Mesenchymal stem cell (in vitro differentiated cells and primary cell): ENCODE measurements around the gene NRP2.
A peak's percentile ranks its signal among the peaks of the same experiment; 100 is the strongest.

ENCODE experiments used
- DNase-seq: peaks from one replicate; pipeline ENCODE4 v3.0.0-alpha.2; 2013
- H2AFZ ChIP-seq: one replicate; pipeline ENCODE4 v1.6.1; 2013; ENCODE audit warnings: low read depth, mild to moderate bottlenecking, control low read depth, inconsistent platforms, low read length, moderate library complexity
- H2AK5ac ChIP-seq: 2 replicates; pipeline ENCODE4 v1.6.1; 2013; ENCODE audit warnings: low read length, moderate library complexity, mild to moderate bottlenecking, inconsistent platforms; ENCODE audit not compliant: severe bottlenecking
- H2BK120ac ChIP-seq: one replicate; pipeline ENCODE4 v1.6.1; 2013; ENCODE audit warnings: low read depth, mild to moderate bottlenecking, inconsistent platforms, low read length, moderate library complexity
- H2BK12ac ChIP-seq, 2 experiments: one replicate each; pipeline ENCODE4 v1.6.1; 2013; ENCODE audit warnings: inconsistent platforms in 2 of 2, low read length in 2 of 2, mild to moderate bottlenecking in 2 of 2, moderate library complexity in 2 of 2, control low read depth in 1 of 2
- H2BK15ac ChIP-seq: one replicate; pipeline ENCODE4 v1.6.1; 2013; ENCODE audit warnings: mild to moderate bottlenecking, low read depth, inconsistent platforms; ENCODE audit not compliant: poor library complexity, severe bottlenecking
- H2BK5ac ChIP-seq: 2 replicates; pipeline ENCODE4 v1.6.1; 2013; ENCODE audit warnings: low read depth, mild to moderate bottlenecking, low read length, control low read depth, inconsistent platforms; ENCODE audit not compliant: poor library complexity, severe bottlenecking
- H3K14ac ChIP-seq, 2 experiments: one replicate each; pipeline ENCODE4 v1.6.1; 2013; ENCODE audit warnings: inconsistent platforms in 2 of 2, low read length in 2 of 2, control low read depth in 1 of 2, mild to moderate bottlenecking in 1 of 2, moderate library complexity in 1 of 2
- H3K18ac ChIP-seq, 2 experiments: one replicate each; pipeline ENCODE4 v1.6.1; 2013; ENCODE audit warnings: inconsistent platforms in 2 of 2, low read length in 2 of 2, control low read depth in 1 of 2, low read depth in 1 of 2, mild to moderate bottlenecking in 1 of 2
- H3K23ac ChIP-seq, 2 experiments: one replicate each; pipeline ENCODE4 v1.6.1; 2013; ENCODE audit warnings: inconsistent platforms in 2 of 2, low read length in 2 of 2, mild to moderate bottlenecking in 2 of 2, moderate library complexity in 2 of 2, control low read depth in 1 of 2
- H3K27ac ChIP-seq: 2 replicates; pipeline ENCODE4 v1.5.1; 2013; ENCODE audit warnings: mild to moderate bottlenecking, moderate library complexity, low read length, control low read depth, inconsistent platforms; ENCODE audit not compliant: poor library complexity, severe bottlenecking
- H3K27me3 ChIP-seq, 2 experiments: 2 replicates each; pipeline versions ENCODE4 v1.6.1 to v1.7.0; 2013; ENCODE audit warnings: low read length in 2 of 2, mild to moderate bottlenecking in 2 of 2, moderate library complexity in 2 of 2, control low read depth in 1 of 2, inconsistent platforms in 1 of 2; ENCODE audit not compliant: control insufficient read depth in 1 of 2, insufficient read depth in 1 of 2
- H3K36me3 ChIP-seq, 2 experiments: 2 replicates each; pipeline versions ENCODE4 v1.6.1 to v1.7.0; 2013; ENCODE audit warnings: low read length in 2 of 2, control low read depth in 1 of 2, inconsistent platforms in 1 of 2, low read depth in 1 of 2, mild to moderate bottlenecking in 1 of 2; ENCODE audit not compliant: insufficient read depth in 2 of 2, control insufficient read depth in 1 of 2
- H3K4ac ChIP-seq, 2 experiments: one replicate each; pipeline ENCODE4 v1.6.1; 2013; ENCODE audit warnings: inconsistent platforms in 2 of 2, low read length in 2 of 2, mild to moderate bottlenecking in 2 of 2, moderate library complexity in 2 of 2, control low read depth in 1 of 2, low read depth in 1 of 2
- H3K4me1 ChIP-seq: 2 replicates; pipeline ENCODE4 v1.6.1; 2013; ENCODE audit warnings: low read depth, low read length, control low read depth; ENCODE audit not compliant: control insufficient read depth, insufficient read depth
- H3K4me2 ChIP-seq: 2 replicates; pipeline ENCODE4 v1.6.1; 2013; ENCODE audit warnings: low read length, mild to moderate bottlenecking, inconsistent platforms; ENCODE audit not compliant: poor library complexity, severe bottlenecking
- H3K4me3 ChIP-seq, 2 experiments: 2 replicates each; pipeline versions ENCODE4 v1.5.1 to v1.7.0; 2013; ENCODE audit warnings: low read length in 2 of 2, mild to moderate bottlenecking in 2 of 2, control low read depth in 1 of 2, low read depth in 1 of 2; ENCODE audit not compliant: insufficient read depth in 1 of 2
- H3K79me1 ChIP-seq: replicated peaks from 2 replicates; pipeline ENCODE4 v1.6.1; 2013; ENCODE audit warnings: mild to moderate bottlenecking, control low read depth, low read length, inconsistent platforms; ENCODE audit not compliant: poor library complexity, severe bottlenecking
- H3K9ac ChIP-seq: 2 replicates; pipeline ENCODE4 v1.7.0; 2013; ENCODE audit warnings: mild to moderate bottlenecking, low read length, moderate library complexity
- H3K9me3 ChIP-seq: 2 replicates; pipeline ENCODE4 v1.7.0; 2013; ENCODE audit warnings: mild to moderate bottlenecking, low read length; ENCODE audit not compliant: control insufficient read depth
- H4K8ac ChIP-seq: one replicate; pipeline ENCODE4 v1.6.1; 2013; ENCODE audit warnings: inconsistent platforms, mild to moderate bottlenecking, low read length, moderate library complexity
- H4K91ac ChIP-seq: one replicate; pipeline ENCODE4 v1.6.1; 2013; ENCODE audit warnings: mild to moderate bottlenecking, low read length, inconsistent platforms
- WGBS: methylation state at CpG from one replicate; pipeline ENCODE4 v1.1.7; 2013; ENCODE audit warnings: mixed read lengths; 5-methylcytosine and 5-hydroxymethylcytosine counted together

Gene NRP2

DNA sequence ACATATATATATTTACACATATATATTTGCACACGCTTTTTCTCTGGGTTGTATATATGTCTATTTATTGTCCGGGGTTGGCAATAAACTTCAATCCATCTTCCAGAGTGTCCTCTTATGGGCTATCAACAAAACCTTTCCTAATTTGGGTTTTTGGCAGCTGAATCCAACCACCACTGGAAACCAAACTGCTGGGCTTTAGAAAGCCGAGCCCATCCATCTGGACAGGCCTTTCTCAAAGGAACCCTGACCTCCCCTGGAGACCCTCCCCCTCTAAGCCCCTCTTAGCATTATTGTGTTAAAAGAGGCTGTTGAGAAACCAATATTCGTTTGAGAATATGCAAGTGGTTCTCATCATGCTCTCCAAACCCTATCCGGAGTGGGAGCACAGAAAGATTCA lies 153.6 kb downstream of the NRP2 start:
- Histone ChIP-seq H3K14ac (no peak overlapping the region), H2BK12ac (no peak overlapping the region), H3K4me3 (no peak overlapping the region), H3K23ac (no peak overlapping the region), H4K91ac (no peak overlapping the region), H3K27ac (no peak overlapping the region), H3K4ac (no peak overlapping the region), H3K9me3 (peaks cover 7% of the 10 kb centered on the region), H2BK15ac (no peak overlapping the region), H2BK5ac (no peak overlapping the region), H2AFZ (no peak overlapping the region), H3K9ac (no peak overlapping the region), H2BK120ac (peak overlapping the region; percentile 52), H3K27me3 (peaks cover 6 to 13% of the 10 kb centered on the region in 2 experiments), H3K4me2 (no peak overlapping the region), H4K8ac (no peak overlapping the region), H3K79me1 (no peaks in the 10 kb centered on the region), H3K18ac (no peak overlapping the region), H3K4me1 (no peaks in the 10 kb centered on the region), H3K36me3 (no peaks in the 10 kb centered on the region), H2AK5ac (no peak overlapping the region)
- WGBS: 81% methylated on average over 3 of the region's 5 CpGs
- no peak for DNase-seq

DNA sequence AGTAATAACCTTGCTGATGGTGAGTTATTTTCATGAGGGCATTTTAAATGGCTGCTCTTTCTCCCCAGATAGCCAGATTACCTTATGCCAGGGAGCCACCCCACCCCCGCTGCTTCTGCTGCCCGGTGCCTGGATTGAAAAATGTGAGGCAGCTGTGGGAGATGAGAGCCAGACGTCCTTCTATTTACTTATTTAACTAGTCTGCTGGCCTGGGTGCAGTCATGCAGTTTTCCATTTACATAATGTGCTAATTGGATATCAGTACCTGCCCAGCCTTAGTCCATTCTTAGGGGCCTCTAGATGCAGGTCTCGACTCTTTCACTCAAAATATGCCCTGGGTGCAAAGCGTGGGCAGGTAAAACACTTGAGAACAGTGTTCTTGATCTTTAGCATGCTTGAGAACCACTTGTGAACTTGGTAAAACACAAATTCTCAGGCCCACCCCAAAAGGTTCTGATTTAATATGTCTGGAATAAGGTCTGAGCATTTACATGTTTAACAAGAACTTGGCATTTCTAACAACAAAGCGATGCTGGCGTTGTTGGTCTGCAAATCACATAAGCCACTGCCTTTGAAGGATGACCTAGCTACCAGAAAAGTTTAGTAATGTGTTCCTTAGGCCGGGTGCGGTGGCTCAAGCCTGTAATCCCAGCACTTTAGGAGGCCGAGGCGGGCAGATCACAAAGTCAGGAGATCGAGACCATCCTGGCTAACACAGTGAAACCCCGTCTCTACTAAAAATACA lies 154.3 kb downstream of the NRP2 start:
- no peak overlapping the region for H3K14ac ChIP-seq
- 77% methylated on average over 11 of the region's 13 CpGs for WGBS

GRCh38 chr2:205837663-205838062 lies 155.4 kb downstream of the NRP2 start:
- H3K14ac ChIP-seq: no peak overlapping the region
- no peak overlapping the region for H3K4me2 ChIP-seq
- no peak overlapping the region for H3K18ac ChIP-seq
- H3K23ac ChIP-seq: no peak overlapping the region
- no peak overlapping the region for H2BK5ac ChIP-seq
- H2AK5ac ChIP-seq: no peak overlapping the region
- no peak overlapping the region for H4K8ac ChIP-seq
- no peak overlapping the region for H2BK120ac ChIP-seq
- H3K4ac ChIP-seq: no peak overlapping the region
- no peak overlapping the region for H2BK15ac ChIP-seq
- no peaks in the 10 kb centered on the region for H3K4me1 ChIP-seq
- no peak overlapping the region for H2BK12ac ChIP-seq
- WGBS: 91% methylated on average over 1 of the region's 1 CpG
- H4K91ac ChIP-seq: no peak overlapping the region
- H3K79me1 ChIP-seq: no peaks in the 10 kb centered on the region
- peaks cover 7% of the 10 kb centered on the region for H3K9me3 ChIP-seq
- no peak overlapping the region for H3K27ac ChIP-seq
- no peak overlapping the region for H3K9ac ChIP-seq
- H3K4me3 ChIP-seq: no peak overlapping the region
- DNase-seq: no peak
- H3K36me3 ChIP-seq: no peaks in the 10 kb centered on the region
- H2AFZ ChIP-seq: no peak overlapping the region
- H3K27me3 ChIP-seq: peaks cover 6 to 13% of the 10 kb centered on the region in 2 experiments

More for the DNA sequence above, 154.3 kb downstream of the NRP2 start:
- Histone ChIP-seq H4K91ac (no peak overlapping the region), H3K18ac (no peak overlapping the region), H2AK5ac (no peak overlapping the region), H3K4me1 (no peaks in the 10 kb centered on the region), H3K9me3 (peaks cover 7% of the 10 kb centered on the region), H3K79me1 (no peaks in the 10 kb centered on the region), H3K4me2 (no peak overlapping the region), H3K27ac (no peak overlapping the region), H2AFZ (no peak overlapping the region), H2BK5ac (no peak overlapping the region), H3K36me3 (no peaks in the 10 kb centered on the region), H3K23ac (no peak overlapping the region), H3K27me3 (peaks cover 6 to 13% of the 10 kb centered on the region in 2 experiments), H3K4me3 (no peak overlapping the region), H4K8ac (no peak overlapping the region), H3K9ac (no peak overlapping the region), H2BK120ac (no peak overlapping the region), H2BK15ac (no peak overlapping the region), H2BK12ac (no peak overlapping the region), H3K4ac (no peak overlapping the region)
- DNase-seq: no peak

DNA sequence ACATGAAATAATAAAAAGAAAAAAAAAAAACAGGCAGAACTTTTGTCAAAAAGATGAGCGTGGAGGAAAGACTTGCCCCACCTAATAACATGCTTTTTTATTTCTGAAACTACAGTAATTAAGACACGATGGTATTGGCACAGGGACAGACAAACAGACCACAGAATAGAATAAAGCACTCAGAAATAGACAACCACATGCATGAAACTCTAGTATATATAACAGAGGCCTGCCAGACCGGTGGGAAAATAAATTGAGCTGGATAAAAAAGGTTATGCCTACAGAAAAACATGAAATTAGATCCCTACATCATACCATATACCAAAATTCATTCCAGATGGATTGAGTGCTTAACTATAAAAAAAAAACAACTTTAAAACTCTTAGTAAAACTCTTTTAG lies 163.1 kb downstream of the NRP2 start:
- Histone ChIP-seq H3K27me3 (peaks cover 17 to 18% of the 10 kb centered on the region in 2 experiments), H3K23ac (no peak overlapping the region), H2AFZ (no peak overlapping the region), H3K36me3 (no peaks in the 10 kb centered on the region), H3K4me1 (no peaks in the 10 kb centered on the region), H2BK5ac (no peak overlapping the region), H4K8ac (no peak overlapping the region), H2BK15ac (no peak overlapping the region), H3K4me3 (no peak overlapping the region), H3K4ac (no peak overlapping the region), H3K9ac (no peak overlapping the region), H3K14ac (no peak overlapping the region), H2BK120ac (no peak overlapping the region), H2BK12ac (no peak overlapping the region), H2AK5ac (no peak overlapping the region), H3K27ac (no peak overlapping the region), H3K18ac (no peak overlapping the region), H3K79me1 (no peaks in the 10 kb centered on the region), H3K9me3 (no peaks in the 10 kb centered on the region), H3K4me2 (no peak overlapping the region), H4K91ac (no peak overlapping the region)
- no peak for DNase-seq
- 84% methylated on average over 2 of the region's 3 CpGs for WGBS
